Lower leg skin (tissue), 3 donors: Measurements from ENCODE around the gene RASSF4.

Source experiments
- POLR2A ChIP-seq, 2 donors: fragments of 450-650 bp; IDR thresholded peaks; one replicate each; pipeline ENCODE4 v1.6.1; 2016 to 2017; ENCODE audit warnings: antibody characterized with exemption in 2 of 2, mild to moderate bottlenecking in 1 of 2, moderate library complexity in 1 of 2
- TF ChIP-seq, protein P1 (sequence below), 3 donors: fragments of 450-650 bp; IDR thresholded peaks; one replicate each; pipeline ENCODE4 v1.5.1; 2016; ENCODE audit warnings: antibody characterized with exemption in 3 of 3, mild to moderate bottlenecking in 3 of 3, moderate library complexity in 2 of 3

DNA sequence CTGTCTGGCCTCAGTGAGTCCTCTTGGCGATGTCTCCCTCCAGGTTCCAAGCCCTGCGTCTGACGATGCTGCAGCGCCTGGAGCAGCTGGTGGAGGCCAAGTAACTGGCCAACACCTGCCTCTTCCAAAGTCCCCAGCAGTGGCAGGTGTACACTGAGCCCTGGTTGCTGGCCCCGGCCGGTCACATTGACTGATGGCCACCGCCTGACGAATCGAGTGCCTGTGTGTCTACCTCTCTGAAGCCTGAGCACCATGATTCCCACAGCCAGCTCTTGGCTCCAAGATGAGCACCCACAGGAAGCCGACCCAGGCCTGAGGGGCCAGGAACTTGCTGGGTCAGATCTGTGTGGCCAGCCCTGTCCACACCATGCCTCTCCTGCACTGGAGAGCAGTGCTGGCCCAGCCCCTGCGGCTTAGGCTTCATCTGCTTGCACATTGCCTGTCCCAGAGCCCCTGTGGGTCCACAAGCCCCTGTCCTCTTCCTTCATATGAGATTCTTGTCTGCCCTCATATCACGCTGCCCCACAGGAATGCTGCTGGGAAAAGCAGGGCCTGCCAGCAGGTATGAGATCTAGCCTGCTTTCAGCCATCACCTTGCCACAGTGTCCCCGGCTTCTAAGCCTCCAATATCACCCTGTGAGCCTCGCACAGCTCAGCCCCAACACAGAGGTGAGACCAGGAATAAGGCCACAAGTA is 33.8 kb downstream of the RASSF4 start:
- TF ChIP-seq, protein P1, sequence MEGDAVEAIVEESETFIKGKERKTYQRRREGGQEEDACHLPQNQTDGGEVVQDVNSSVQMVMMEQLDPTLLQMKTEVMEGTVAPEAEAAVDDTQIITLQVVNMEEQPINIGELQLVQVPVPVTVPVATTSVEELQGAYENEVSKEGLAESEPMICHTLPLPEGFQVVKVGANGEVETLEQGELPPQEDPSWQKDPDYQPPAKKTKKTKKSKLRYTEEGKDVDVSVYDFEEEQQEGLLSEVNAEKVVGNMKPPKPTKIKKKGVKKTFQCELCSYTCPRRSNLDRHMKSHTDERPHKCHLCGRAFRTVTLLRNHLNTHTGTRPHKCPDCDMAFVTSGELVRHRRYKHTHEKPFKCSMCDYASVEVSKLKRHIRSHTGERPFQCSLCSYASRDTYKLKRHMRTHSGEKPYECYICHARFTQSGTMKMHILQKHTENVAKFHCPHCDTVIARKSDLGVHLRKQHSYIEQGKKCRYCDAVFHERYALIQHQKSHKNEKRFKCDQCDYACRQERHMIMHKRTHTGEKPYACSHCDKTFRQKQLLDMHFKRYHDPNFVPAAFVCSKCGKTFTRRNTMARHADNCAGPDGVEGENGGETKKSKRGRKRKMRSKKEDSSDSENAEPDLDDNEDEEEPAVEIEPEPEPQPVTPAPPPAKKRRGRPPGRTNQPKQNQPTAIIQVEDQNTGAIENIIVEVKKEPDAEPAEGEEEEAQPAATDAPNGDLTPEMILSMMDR (IDR thresholded peaks at IDR 0.05) = no peak
- no peak for TF ChIP-seq POLR2A (IDR thresholded peaks at IDR 0.05)
